ENCODE data around the gene BRICD5. TPM values are rescaled to one million over a fixed set of nuclear protein-coding genes. Genes with fewer than 3 reads are reported as not detected.

Gene BRICD5
- total RNA-seq, 1 experiment from 2014 or later: 17.1 TPM

DNA sequence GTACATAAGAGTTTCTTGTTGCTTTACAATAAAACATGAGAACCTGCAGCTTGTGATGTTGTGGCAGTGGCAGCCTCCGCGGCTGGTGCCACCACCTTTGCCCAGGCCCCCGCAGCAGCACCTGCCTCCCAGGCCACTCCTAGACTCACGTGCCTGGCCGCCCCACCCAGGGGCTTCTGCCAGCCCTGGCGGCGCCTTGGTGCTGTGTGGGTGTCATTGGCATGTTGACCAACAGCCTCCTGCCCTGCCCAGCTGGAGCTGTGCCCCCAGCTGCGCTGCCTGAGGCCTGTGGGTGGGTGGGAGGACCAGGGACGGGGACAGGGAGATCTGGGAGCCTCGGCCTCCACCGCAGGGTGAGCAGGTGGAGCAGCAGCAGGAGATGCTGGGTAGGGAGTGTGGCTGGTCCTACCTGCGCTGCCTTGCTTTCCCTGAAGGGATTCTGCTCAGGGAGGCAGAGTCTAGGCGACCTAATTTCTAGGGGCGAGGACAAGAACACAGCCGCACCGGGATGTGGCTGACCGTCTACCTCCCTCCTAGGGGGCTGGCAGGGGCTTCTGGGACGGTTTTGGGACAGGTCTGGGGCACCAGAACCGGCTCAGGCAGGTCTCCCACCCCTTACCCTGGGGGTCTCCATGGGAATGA, 25.2 kb upstream of the BRICD5 start:
- no TSS peak for BruUV-seq (replicated peaks)
- intact Hi-C loops (cut with micrococcal nuclease; ENCODE audit: unreplicated experiment): no loop called here
- no peak for DNase-seq
- CTCF ChIA-PET: no interaction called here
- POLR2A ChIA-PET (ENCODE audit: unreplicated experiment): no interaction called here
- Histone ChIP-seq H3K79me2 (ENCODE audit: low read depth) (no peaks in the 10 kb centered on the region), H3K4me1 (replicated peaks; ENCODE audit: insufficient read depth) (no peaks in the 10 kb centered on the region), H3F3A (ENCODE audit: insufficient read depth, low read depth) (peaks cover 27% of the 10 kb centered on the region), H3K4me3 (no peak overlapping the region), H3K36me3 (ENCODE audit: low read depth) (no peaks in the 10 kb centered on the region), H3K27me3 (ENCODE audit: insufficient read depth, low read depth) (no peaks in the 10 kb centered on the region), H4K20me1 (ENCODE audit: insufficient read depth) (peaks cover 18% of the 10 kb centered on the region), H3K4me2 (no peak overlapping the region), H3K9me2 (ENCODE audit: insufficient read depth) (no peaks in the 10 kb centered on the region), H3K27ac (no peak overlapping the region), H2AFZ (no peak overlapping the region), H3K9me3 (ENCODE audit: insufficient read depth, low read depth) (no peaks in the 10 kb centered on the region)
- no peak for TF ChIP-seq EZH2 (IDR thresholded peaks at IDR 0.05; ENCODE audit: low read depth)
- TF ChIP-seq, protein P1, sequence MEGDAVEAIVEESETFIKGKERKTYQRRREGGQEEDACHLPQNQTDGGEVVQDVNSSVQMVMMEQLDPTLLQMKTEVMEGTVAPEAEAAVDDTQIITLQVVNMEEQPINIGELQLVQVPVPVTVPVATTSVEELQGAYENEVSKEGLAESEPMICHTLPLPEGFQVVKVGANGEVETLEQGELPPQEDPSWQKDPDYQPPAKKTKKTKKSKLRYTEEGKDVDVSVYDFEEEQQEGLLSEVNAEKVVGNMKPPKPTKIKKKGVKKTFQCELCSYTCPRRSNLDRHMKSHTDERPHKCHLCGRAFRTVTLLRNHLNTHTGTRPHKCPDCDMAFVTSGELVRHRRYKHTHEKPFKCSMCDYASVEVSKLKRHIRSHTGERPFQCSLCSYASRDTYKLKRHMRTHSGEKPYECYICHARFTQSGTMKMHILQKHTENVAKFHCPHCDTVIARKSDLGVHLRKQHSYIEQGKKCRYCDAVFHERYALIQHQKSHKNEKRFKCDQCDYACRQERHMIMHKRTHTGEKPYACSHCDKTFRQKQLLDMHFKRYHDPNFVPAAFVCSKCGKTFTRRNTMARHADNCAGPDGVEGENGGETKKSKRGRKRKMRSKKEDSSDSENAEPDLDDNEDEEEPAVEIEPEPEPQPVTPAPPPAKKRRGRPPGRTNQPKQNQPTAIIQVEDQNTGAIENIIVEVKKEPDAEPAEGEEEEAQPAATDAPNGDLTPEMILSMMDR (conservative IDR thresholded peaks at IDR 0.05): no peak

DNA sequence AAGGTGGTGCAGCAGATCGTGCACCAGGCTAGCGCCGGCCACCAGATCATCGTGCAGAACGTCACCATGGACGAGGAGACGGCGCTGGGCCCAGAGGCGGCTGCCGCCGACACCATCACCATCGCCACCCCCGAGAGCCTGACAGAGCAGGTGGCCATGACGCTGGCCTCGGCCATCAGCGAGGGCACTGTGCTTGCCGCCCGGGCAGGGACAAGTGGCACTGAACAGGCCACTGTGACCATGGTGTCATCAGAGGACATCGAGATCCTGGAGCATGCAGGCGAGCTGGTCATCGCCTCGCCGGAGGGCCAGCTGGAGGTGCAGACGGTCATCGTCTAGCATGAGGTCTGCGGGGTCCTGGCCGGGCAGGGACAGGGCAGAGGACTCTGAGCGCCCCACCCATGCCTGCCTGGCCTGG, 24.6 kb upstream of the BRICD5 start:
- Histone ChIP-seq H2AFZ (no peak overlapping the region), H3K9me2 (ENCODE audit: insufficient read depth) (no peaks in the 10 kb centered on the region), H3K36me3 (ENCODE audit: low read depth) (no peaks in the 10 kb centered on the region), H4K20me1 (ENCODE audit: insufficient read depth) (peaks cover 22% of the 10 kb centered on the region), H3K79me2 (ENCODE audit: low read depth) (no peaks in the 10 kb centered on the region), H3K4me2 (no peak overlapping the region), H3K9me3 (ENCODE audit: insufficient read depth, low read depth) (no peaks in the 10 kb centered on the region), H3K4me3 (no peak overlapping the region), H3F3A (ENCODE audit: insufficient read depth, low read depth) (peaks cover 21% of the 10 kb centered on the region; the same call in 1 of the 2 replicates), H3K27me3 (ENCODE audit: insufficient read depth, low read depth) (no peaks in the 10 kb centered on the region), H3K27ac (no peak overlapping the region), H3K4me1 (replicated peaks; ENCODE audit: insufficient read depth) (no peaks in the 10 kb centered on the region)
- no TSS peak for BruUV-seq (replicated peaks)
- POLR2A ChIA-PET (ENCODE audit: unreplicated experiment): no interaction called here
- no peak for DNase-seq
- intact Hi-C loops (cut with micrococcal nuclease; ENCODE audit: unreplicated experiment): no loop called here
- CTCF ChIA-PET: no interaction called here
- TF ChIP-seq, protein P1 (conservative IDR thresholded peaks at IDR 0.05): no peak
- no peak for TF ChIP-seq EZH2 (IDR thresholded peaks at IDR 0.05; ENCODE audit: low read depth)

DNA sequence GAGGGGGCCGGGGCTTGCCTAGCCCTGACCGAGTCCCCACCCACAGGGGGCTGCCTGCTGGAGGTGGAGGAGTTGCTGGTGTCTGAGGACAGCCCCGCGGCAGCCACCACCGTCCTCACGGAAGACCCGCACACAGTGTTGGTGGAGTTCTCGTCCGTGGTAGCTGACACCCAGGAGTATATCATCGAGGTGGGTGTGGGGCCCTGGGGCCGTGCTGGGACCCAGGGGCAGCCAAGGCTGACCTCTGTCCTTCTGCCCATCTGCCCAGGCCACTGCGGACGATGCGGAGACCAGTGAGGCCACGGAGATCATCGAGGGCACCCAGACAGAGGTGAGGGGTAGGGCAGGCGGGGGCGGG, 24.1 kb upstream of the BRICD5 start:
- Histone ChIP-seq H3F3A (ENCODE audit: insufficient read depth, low read depth) (peaks cover 17% of the 10 kb centered on the region; the same call in 1 of the 2 replicates), H3K27ac (no peak overlapping the region), H3K4me3 (no peak overlapping the region), H3K4me2 (no peak overlapping the region), H4K20me1 (ENCODE audit: insufficient read depth) (peaks cover 19% of the 10 kb centered on the region), H3K9me3 (ENCODE audit: insufficient read depth, low read depth) (no peaks in the 10 kb centered on the region), H3K27me3 (ENCODE audit: insufficient read depth, low read depth) (no peaks in the 10 kb centered on the region), H3K9me2 (ENCODE audit: insufficient read depth) (no peaks in the 10 kb centered on the region), H3K36me3 (ENCODE audit: low read depth) (no peaks in the 10 kb centered on the region), H3K79me2 (ENCODE audit: low read depth) (no peaks in the 10 kb centered on the region), H2AFZ (no peak overlapping the region), H3K4me1 (replicated peaks; ENCODE audit: insufficient read depth) (no peaks in the 10 kb centered on the region)
- ChIA-PET CTCF (no interaction called here), POLR2A (ENCODE audit: unreplicated experiment) (no interaction called here)
- DNase-seq: no peak
- intact Hi-C loops (cut with micrococcal nuclease; ENCODE audit: unreplicated experiment): no loop called here
- BruUV-seq (replicated peaks): no TSS peak
- TF ChIP-seq EZH2 (IDR thresholded peaks at IDR 0.05; ENCODE audit: low read depth): no peak
- TF ChIP-seq, protein P1 (conservative IDR thresholded peaks at IDR 0.05): no peak

Data from PC-9 (cell line).